WTC11 (cell line): ENCODE measurements around the gene BMP8A.
"Not testable (repeated sequence)": the region's sequence is repeated elsewhere in the genome, so short reads cannot be mapped to it uniquely, and the experiment has no call there.

Experiments used
- FOXJ3 ChIP-seq: sonication (generic); formaldehyde crosslinking; IDR thresholded peaks from 2 replicates; pipeline ENCODE4 v1.9.0; 2021; ENCODE audit warnings: missing genetic modification reagents, mild to moderate bottlenecking, borderline replicate concordance
- HMGXB4 ChIP-seq: sonication (generic); formaldehyde crosslinking; IDR thresholded peaks from 2 replicates; pipeline ENCODE4 v1.8.1; 2023; ENCODE audit warnings: mild to moderate bottlenecking, moderate library complexity, missing genetic modification reagents
- TF ChIP-seq, protein P1 (sequence below): fragments of 200-600 bp; IDR thresholded peaks from 2 replicates; pipeline ENCODE4 v1.8.0; 2022; ENCODE audit warnings: antibody characterized with exemption

- TF ChIP-seq, protein P1, sequence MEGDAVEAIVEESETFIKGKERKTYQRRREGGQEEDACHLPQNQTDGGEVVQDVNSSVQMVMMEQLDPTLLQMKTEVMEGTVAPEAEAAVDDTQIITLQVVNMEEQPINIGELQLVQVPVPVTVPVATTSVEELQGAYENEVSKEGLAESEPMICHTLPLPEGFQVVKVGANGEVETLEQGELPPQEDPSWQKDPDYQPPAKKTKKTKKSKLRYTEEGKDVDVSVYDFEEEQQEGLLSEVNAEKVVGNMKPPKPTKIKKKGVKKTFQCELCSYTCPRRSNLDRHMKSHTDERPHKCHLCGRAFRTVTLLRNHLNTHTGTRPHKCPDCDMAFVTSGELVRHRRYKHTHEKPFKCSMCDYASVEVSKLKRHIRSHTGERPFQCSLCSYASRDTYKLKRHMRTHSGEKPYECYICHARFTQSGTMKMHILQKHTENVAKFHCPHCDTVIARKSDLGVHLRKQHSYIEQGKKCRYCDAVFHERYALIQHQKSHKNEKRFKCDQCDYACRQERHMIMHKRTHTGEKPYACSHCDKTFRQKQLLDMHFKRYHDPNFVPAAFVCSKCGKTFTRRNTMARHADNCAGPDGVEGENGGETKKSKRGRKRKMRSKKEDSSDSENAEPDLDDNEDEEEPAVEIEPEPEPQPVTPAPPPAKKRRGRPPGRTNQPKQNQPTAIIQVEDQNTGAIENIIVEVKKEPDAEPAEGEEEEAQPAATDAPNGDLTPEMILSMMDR, result not testable (repeated sequence)
- not testable (repeated sequence) for TF ChIP-seq HMGXB4, FOXJ3 (CRISPR knock-in tag)
Measured at GRCh38 chr1:39493043-39493810, 1.8 kb downstream of the BMP8A start.
